ENCODE measurements around the gene NXN. TPM values are rescaled to one million over a fixed set of nuclear protein-coding genes. Genes with fewer than 3 reads are reported as not detected.

The NXN gene
- polyA plus RNA-seq, 1 experiment = 88.8 TPM

- DNase-seq (ENCODE audit: low read depth) = no peak
- no peak overlapping the region for H3K4me3 ChIP-seq (ENCODE audit: low read depth, low read length)
- ChIA-PET POLR2A (interaction anchor here (0.5 kb wide), 1 partner anchor 92 kb away, joined by 5 read pairs; no protein-coding TSS in a partner anchor), CTCF (interaction anchor here (2.1 kb wide), 1 partner anchor 10 kb away, joined by 7 read pairs; no protein-coding TSS in a partner anchor)
- no peaks in the 10 kb centered on the region for H3K27me3 ChIP-seq (ENCODE audit: control insufficient read depth, insufficient read depth, low read length)
- no peak for TF ChIP-seq CTCF (IDR thresholded peaks at IDR 0.05; ENCODE audit: insufficient read depth, low read depth, low read length)
- peaks cover 6% of the 10 kb centered on the region for H3K36me3 ChIP-seq (ENCODE audit: control insufficient read depth, insufficient read depth, low read length)
Measured at GRCh38 chr17:852349-852748, 127.2 kb downstream of the NXN start.

GRCh38 chr17:851924-852323 is 127.7 kb downstream of the NXN start:
- CTCF ChIA-PET = interaction anchor here (0.7 to 2.1 kb wide), 6 partner anchors 10 to 129 kb away, joined by 3 to 7 read pairs (median 4); no protein-coding TSS in a partner anchor
- no peak overlapping the region for H3K4me3 ChIP-seq (ENCODE audit: low read depth, low read length)
- H3K27me3 ChIP-seq (ENCODE audit: control insufficient read depth, insufficient read depth, low read length) = no peaks in the 10 kb centered on the region
- TF ChIP-seq CTCF (IDR thresholded peaks at IDR 0.05; ENCODE audit: insufficient read depth, low read depth, low read length) = no peak
- no peak for DNase-seq (ENCODE audit: low read depth)
- peaks cover 6% of the 10 kb centered on the region for H3K36me3 ChIP-seq (ENCODE audit: control insufficient read depth, insufficient read depth, low read length)
- POLR2A ChIA-PET = interaction anchor here (0.5 to 0.6 kb wide), 2 partner anchors 73 to 91 kb away, joined by 3 to 5 read pairs; no protein-coding TSS in a partner anchor

GRCh38 chr17:850851-851763 is 128.5 kb downstream of the NXN start:
- DNase-seq (ENCODE audit: low read depth) = no peak
- peaks cover 6% of the 10 kb centered on the region for H3K36me3 ChIP-seq (ENCODE audit: control insufficient read depth, insufficient read depth, low read length)
- CTCF ChIA-PET = interaction anchor here (0.7 to 2.1 kb wide), 6 partner anchors 11 to 130 kb away, joined by 3 to 7 read pairs (median 4); no protein-coding TSS in a partner anchor
- POLR2A ChIA-PET = interaction anchor here (0.6 kb wide), 2 partner anchors 50 to 74 kb away, joined by 3 to 5 read pairs; no protein-coding TSS in a partner anchor
- TF ChIP-seq CTCF (IDR thresholded peaks at IDR 0.05; ENCODE audit: insufficient read depth, low read depth, low read length) = no peak
- peak overlapping the region; percentile 21 for H3K4me3 ChIP-seq (ENCODE audit: low read depth, low read length)
- H3K27me3 ChIP-seq (ENCODE audit: control insufficient read depth, insufficient read depth, low read length) = no peaks in the 10 kb centered on the region

- Histone ChIP-seq H3K36me3 (ENCODE audit: control insufficient read depth, insufficient read depth, low read length) (peaks cover 6% of the 10 kb centered on the region), H3K4me3 (ENCODE audit: low read depth, low read length) (no peak overlapping the region), H3K27me3 (ENCODE audit: control insufficient read depth, insufficient read depth, low read length) (no peaks in the 10 kb centered on the region)
- CTCF ChIA-PET = interaction anchor here (0.5 to 1.4 kb wide), 5 partner anchors 55 to 138 kb away, joined by 3 to 7 read pairs (median 4); no protein-coding TSS in a partner anchor
- no peak for DNase-seq (ENCODE audit: low read depth)
- POLR2A ChIA-PET = no interaction called here
- no peak for TF ChIP-seq CTCF (IDR thresholded peaks at IDR 0.05; ENCODE audit: insufficient read depth, low read depth, low read length)
Measured at GRCh38 chr17:850086-850850, 129.3 kb downstream of the NXN start.

GRCh38 chr17:848402-848801 is 131.2 kb downstream of the NXN start:
- CTCF ChIA-PET = no interaction called here
- no peak for DNase-seq (ENCODE audit: low read depth)
- Histone ChIP-seq H3K27me3 (ENCODE audit: control insufficient read depth, insufficient read depth, low read length) (no peaks in the 10 kb centered on the region), H3K4me3 (ENCODE audit: low read depth, low read length) (no peak overlapping the region), H3K36me3 (ENCODE audit: control insufficient read depth, insufficient read depth, low read length) (peaks cover 6% of the 10 kb centered on the region)
- POLR2A ChIA-PET = no interaction called here
- TF ChIP-seq CTCF (IDR thresholded peaks at IDR 0.05; ENCODE audit: insufficient read depth, low read depth, low read length) = no peak
